Neuronal stem cell (in vitro differentiated cells): ENCODE data around the gene HS6ST3.

ENCODE experiments used
- DNase-seq: peaks from one replicate; pipeline ENCODE4 v3.0.0-alpha.2; 2013; ENCODE audit warnings: low spot score
- H2AFZ ChIP-seq: one replicate; pipeline ENCODE4 v1.6.1; 2013; ENCODE audit warnings: mild to moderate bottlenecking, low read length, inconsistent platforms
- H2AK5ac ChIP-seq: 2 replicates; pipeline ENCODE4 v1.6.1; 2013; ENCODE audit warnings: low read depth, mild to moderate bottlenecking, inconsistent platforms, low read length, moderate library complexity, mixed read lengths
- H2BK120ac ChIP-seq: 2 replicates; pipeline ENCODE4 v1.6.1; 2013; ENCODE audit warnings: low read depth, mild to moderate bottlenecking, inconsistent platforms, low read length, moderate library complexity, mixed read lengths
- H2BK12ac ChIP-seq: one replicate; pipeline ENCODE4 v1.6.1; 2013; ENCODE audit warnings: low read length, inconsistent platforms
- H2BK15ac ChIP-seq: 2 replicates; pipeline ENCODE4 v1.6.1; 2013; ENCODE audit warnings: mild to moderate bottlenecking, low read length, inconsistent platforms, mixed read lengths
- H2BK5ac ChIP-seq: one replicate; pipeline ENCODE4 v1.6.1; 2013; ENCODE audit warnings: inconsistent platforms, mild to moderate bottlenecking, low read length, moderate library complexity
- H3K14ac ChIP-seq: one replicate; pipeline ENCODE4 v1.6.1; 2013; ENCODE audit warnings: low read length, inconsistent platforms
- H3K18ac ChIP-seq: 2 replicates; pipeline ENCODE4 v1.6.1; 2013; ENCODE audit warnings: low read length, inconsistent platforms
- H3K23ac ChIP-seq: 2 replicates; pipeline ENCODE4 v1.6.1; 2013; ENCODE audit warnings: low read depth, mild to moderate bottlenecking, mixed read lengths, low read length, inconsistent platforms; ENCODE audit not compliant: poor library complexity
- H3K27ac ChIP-seq: replicated peaks from 3 replicates; pipeline ENCODE4 v1.5.1; 2013; ENCODE audit warnings: low read length, inconsistent platforms
- H3K27me3 ChIP-seq, 3 experiments: 2 replicates each; pipeline ENCODE4 v1.6.1; 2013; ENCODE audit warnings: low read length in 3 of 3, mild to moderate bottlenecking in 2 of 3, inconsistent platforms in 1 of 3, low read depth in 1 of 3, mixed read lengths in 1 of 3, moderate library complexity in 1 of 3; ENCODE audit not compliant: control insufficient read depth in 3 of 3, insufficient read depth in 3 of 3
- H3K36me3 ChIP-seq, 2 donors: replicated peaks in 1 of 2; 2 replicates each; pipeline ENCODE4 v1.6.1; 2013; ENCODE audit warnings: low read length in 2 of 2; ENCODE audit not compliant: control insufficient read depth in 2 of 2, insufficient read depth in 2 of 2
- H3K4ac ChIP-seq: 2 replicates; pipeline ENCODE4 v1.6.1; 2013; ENCODE audit warnings: inconsistent platforms, mild to moderate bottlenecking, low read length, moderate library complexity
- H3K4me1 ChIP-seq, 2 donors: 1 replicate in 1 of 2; 2 replicates in 1 of 2; pipeline ENCODE4 v1.6.1; 2013; ENCODE audit warnings: low read length in 2 of 2, low read depth in 1 of 2; ENCODE audit not compliant: control insufficient read depth in 2 of 2, insufficient read depth in 1 of 2
- H3K4me2 ChIP-seq: one replicate; pipeline ENCODE4 v1.6.1; 2013; ENCODE audit warnings: mild to moderate bottlenecking, low read length, inconsistent platforms; ENCODE audit not compliant: insufficient read depth, poor library complexity, severe bottlenecking
- H3K4me3 ChIP-seq, 2 donors: 2 replicates each; pipeline ENCODE4 v1.5.1; 2013; ENCODE audit warnings: low read length in 2 of 2, mild to moderate bottlenecking in 2 of 2, inconsistent platforms in 1 of 2, moderate library complexity in 1 of 2
- H3K79me1 ChIP-seq: one replicate; pipeline ENCODE4 v1.6.1; 2013; ENCODE audit warnings: low read depth, mild to moderate bottlenecking, inconsistent platforms, low read length, moderate library complexity
- H3K9ac ChIP-seq: one replicate; pipeline ENCODE4 v1.6.1; 2013; ENCODE audit warnings: mild to moderate bottlenecking, low read depth, low read length, inconsistent platforms; ENCODE audit not compliant: poor library complexity
- H3K9me3 ChIP-seq, 2 donors: replicated peaks in 1 of 2; 2 replicates each; pipeline versions ENCODE3 to v1.6.1; 2013; ENCODE audit warnings: low read length in 2 of 2, mild to moderate bottlenecking in 2 of 2, inconsistent platforms in 1 of 2, low read depth in 1 of 2, mixed read lengths in 1 of 2, moderate library complexity in 1 of 2; ENCODE audit not compliant: control insufficient read depth in 2 of 2, insufficient read depth in 1 of 2
- H4K8ac ChIP-seq: one replicate; pipeline ENCODE4 v1.6.1; 2013; ENCODE audit warnings: low read depth, mild to moderate bottlenecking, inconsistent platforms, low read length, moderate library complexity
- H4K91ac ChIP-seq: one replicate; pipeline ENCODE4 v1.6.1; 2013; ENCODE audit warnings: low read length, low read depth, mild to moderate bottlenecking, inconsistent platforms; ENCODE audit not compliant: poor library complexity
- WGBS, 2 donors: extraction: QIAGEN DNeasy Blood & Tissue Kit; methylation state at CpG; one replicate each; pipeline ENCODE4 v1.1.7; 2013; ENCODE audit warnings: missing lambda C conversion rate in 2 of 2, mixed read lengths in 1 of 2; ENCODE audit not compliant: insufficient read length in 2 of 2, insufficient replicate concordance in 1 of 2; ENCODE audit errors: extremely low coverage in 2 of 2; 5-methylcytosine and 5-hydroxymethylcytosine counted together

Gene HS6ST3

GRCh38 chr13:96546463-96546862 lies 456.6 kb downstream of the HS6ST3 start:
- no peak overlapping the region for H3K4ac ChIP-seq
- no peak overlapping the region for H3K9ac ChIP-seq
- no peak overlapping the region for H2BK5ac ChIP-seq
- no peak overlapping the region for H2AFZ ChIP-seq
- no peak for DNase-seq
- no peak overlapping the region for H2BK15ac ChIP-seq
- H3K4me2 ChIP-seq: no peak overlapping the region
- H3K27ac ChIP-seq: no peak overlapping the region
- no peak overlapping the region for H4K91ac ChIP-seq
- H3K23ac ChIP-seq: no peak overlapping the region
- no peak overlapping the region for H2BK12ac ChIP-seq
- no peak overlapping the region for H3K18ac ChIP-seq
- peaks cover 0 to 3% of the 10 kb centered on the region in 2 donors for H3K4me1 ChIP-seq
- H4K8ac ChIP-seq: no peak overlapping the region
- no peaks in the 10 kb centered on the region for H3K27me3 ChIP-seq
- H3K14ac ChIP-seq: no peak overlapping the region
- no peak overlapping the region for H3K4me3 ChIP-seq
- H3K79me1 ChIP-seq: no peaks in the 10 kb centered on the region
- no peaks in the 10 kb centered on the region for H3K9me3 ChIP-seq
- no CpG with 5 or more reads among the region's 3 CpGs for WGBS, 2 donors
- H3K36me3 ChIP-seq: no peaks in the 10 kb centered on the region
- no peak overlapping the region for H2BK120ac ChIP-seq
- H2AK5ac ChIP-seq: no peak overlapping the region

DNA sequence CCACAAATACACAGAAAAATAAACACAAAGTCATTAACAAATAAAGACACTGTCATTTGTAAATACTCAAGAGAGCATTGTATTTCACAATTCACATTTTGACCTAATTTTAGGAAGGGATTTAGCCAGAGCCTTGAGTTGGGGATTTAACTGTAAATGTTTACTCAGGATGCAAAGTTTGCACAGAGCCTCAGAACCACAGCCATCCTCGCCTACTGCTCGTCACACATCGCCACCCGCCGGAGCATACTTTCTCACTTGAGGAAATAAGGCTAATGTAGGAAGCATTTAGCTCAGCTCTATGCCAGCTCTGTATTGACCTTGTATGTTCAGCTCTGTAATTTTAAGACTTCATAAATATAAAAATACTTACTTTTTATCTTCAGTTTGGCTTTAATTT lies 461.6 kb downstream of the HS6ST3 start:
- Histone ChIP-seq H3K27me3 (no peaks in the 10 kb centered on the region), H4K91ac (no peak overlapping the region), H2BK12ac (no peak overlapping the region), H3K79me1 (no peaks in the 10 kb centered on the region), H3K18ac (no peak overlapping the region), H3K14ac (no peak overlapping the region), H3K4me2 (no peak overlapping the region), H2AFZ (no peak overlapping the region), H3K4me1 (peaks cover 0 to 3% of the 10 kb centered on the region in 2 donors), H3K4me3 (no peak overlapping the region), H2BK120ac (no peak overlapping the region), H3K9ac (no peak overlapping the region), H3K36me3 (no peaks in the 10 kb centered on the region), H2AK5ac (no peak overlapping the region), H3K27ac (no peak overlapping the region), H3K9me3 (no peaks in the 10 kb centered on the region), H2BK15ac (no peak overlapping the region), H2BK5ac (no peak overlapping the region), H3K4ac (no peak overlapping the region), H4K8ac (no peak overlapping the region), H3K23ac (no peak overlapping the region)
- DNase-seq: no peak
- no CpG with 5 or more reads among the region's 5 CpGs for WGBS, 2 donors

- Histone ChIP-seq H3K36me3 (no peaks in the 10 kb centered on the region), H3K4me3 (peak overlapping the region in 1 of 2 donors; percentile 60), H3K23ac (no peak overlapping the region), H3K4me2 (no peak overlapping the region), H2AFZ (no peak overlapping the region), H4K91ac (no peak overlapping the region), H3K27ac (no peak overlapping the region), H3K9ac (no peak overlapping the region), H3K9me3 (no peaks in the 10 kb centered on the region), H3K18ac (no peak overlapping the region), H2AK5ac (no peak overlapping the region), H2BK15ac (no peak overlapping the region), H3K4me1 (peaks cover 0 to 3% of the 10 kb centered on the region in 2 donors), H3K79me1 (no peaks in the 10 kb centered on the region), H2BK5ac (no peak overlapping the region), H4K8ac (no peak overlapping the region), H2BK120ac (no peak overlapping the region), H3K4ac (no peak overlapping the region), H3K27me3 (no peaks in the 10 kb centered on the region), H2BK12ac (no peak overlapping the region), H3K14ac (peak overlapping the region; percentile 10)
- no peak for DNase-seq
- WGBS, 2 donors: no CpG with 5 or more reads among the region's 2 CpGs
Measured at GRCh38 chr13:96552559-96552958, 462.7 kb downstream of the HS6ST3 start.

DNA sequence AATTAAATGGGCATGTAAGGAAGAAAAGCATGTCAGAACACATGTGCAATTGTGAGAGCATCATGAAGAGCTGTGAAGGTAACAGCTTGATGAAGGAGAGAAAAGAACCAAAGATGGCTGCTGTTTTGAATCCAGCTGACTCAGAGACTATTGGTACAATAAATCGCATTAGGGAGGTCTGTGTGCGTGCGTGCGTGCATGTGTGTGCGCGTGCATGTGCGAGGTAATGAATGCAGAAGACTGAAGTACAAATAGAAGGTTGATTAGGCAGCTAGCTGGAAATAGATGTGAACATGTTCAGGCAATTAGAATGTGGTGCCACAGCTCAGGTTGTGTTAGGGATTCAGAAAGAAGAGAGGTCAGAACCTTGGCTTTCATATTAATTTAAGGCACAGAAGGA lies 463.9 kb downstream of the HS6ST3 start:
- no peak overlapping the region for H2AK5ac ChIP-seq
- H2BK12ac ChIP-seq: no peak overlapping the region
- no peaks in the 10 kb centered on the region for H3K36me3 ChIP-seq
- no peak overlapping the region for H2BK120ac ChIP-seq
- no peak overlapping the region for H3K4me3 ChIP-seq
- H4K8ac ChIP-seq: no peak overlapping the region
- H3K27ac ChIP-seq: no peak overlapping the region
- H3K4ac ChIP-seq: no peak overlapping the region
- no peak overlapping the region for H4K91ac ChIP-seq
- H3K79me1 ChIP-seq: no peaks in the 10 kb centered on the region
- no peak overlapping the region for H3K4me2 ChIP-seq
- no peak overlapping the region for H2AFZ ChIP-seq
- H3K9ac ChIP-seq: no peak overlapping the region
- no peak overlapping the region for H3K14ac ChIP-seq
- no CpG with 5 or more reads among the region's 7 CpGs for WGBS, 2 donors
- no peak for DNase-seq
- no peak overlapping the region for H2BK5ac ChIP-seq
- peaks cover 0 to 2% of the 10 kb centered on the region in 2 donors for H3K4me1 ChIP-seq
- no peaks in the 10 kb centered on the region for H3K27me3 ChIP-seq
- H3K9me3 ChIP-seq: no peaks in the 10 kb centered on the region
- H3K23ac ChIP-seq: no peak overlapping the region
- H2BK15ac ChIP-seq: no peak overlapping the region
- no peak overlapping the region for H3K18ac ChIP-seq
